Upper lobe of left lung (tissue), 4 donors: ENCODE data around the gene DTWD2.

ENCODE experiments used
- CTCF ChIP-seq, 6 experiments: fragments of 450-650 bp in 4 of 6; fragments of 200-600 bp in 2 of 6; sonication (generic) in 2 of 6; IDR thresholded peaks; one replicate each; pipeline ENCODE4 v1.5.1; 2016 to 2019; ENCODE audit warnings: antibody characterized with exemption in 6 of 6
- EP300 ChIP-seq, 4 donors: sonication (generic); formaldehyde crosslinking; IDR thresholded peaks; one replicate each; pipeline ENCODE4 v1.5.1; 2017; ENCODE audit warnings: antibody characterized with exemption in 4 of 4, control low read depth in 2 of 4
- POLR2A ChIP-seq, 4 donors: fragments of 450-650 bp; IDR thresholded peaks; one replicate each; pipeline ENCODE4 v1.5.1; 2016 to 2017; ENCODE audit warnings: antibody characterized with exemption in 4 of 4, mild to moderate bottlenecking in 2 of 4
- POLR2AphosphoS5 ChIP-seq, 2 donors: sonication (generic); formaldehyde crosslinking; IDR thresholded peaks; one replicate each; pipeline ENCODE4 v1.5.1; 2017; ENCODE audit warnings: antibody characterized with exemption in 2 of 2

- TF ChIP-seq CTCF (IDR thresholded peaks at IDR 0.05) (no peak), POLR2A (IDR thresholded peaks at IDR 0.05) (no peak), POLR2AphosphoS5 (IDR thresholded peaks at IDR 0.05) (no peak), EP300 (IDR thresholded peaks at IDR 0.05) (no peak)
These were observed 144.0 kb downstream of the DTWD2 start for GRCh38 chr5:118844351-118844750.
